T-cell (primary cell): Measurements from ENCODE around the gene IMMP2L. TPM values are rescaled to one million over a fixed set of nuclear protein-coding genes. Genes with fewer than 3 reads are reported as not detected.

Source experiments
- ATAC-seq, 4 experiments: fragments of 200-7000 bp in 3 of 4; fragments of 150-1000 bp in 1 of 4; cut with Tn5 transposase; replicated peaks in 1 of 4; 1 replicate in 3 of 4; 2 replicates in 1 of 4; pipeline ENCODE4 v1.10.0; 2021; ENCODE audit warnings: moderate library complexity in 3 of 4, mild to moderate bottlenecking in 2 of 4, moderate number of reproducible peaks in 1 of 4
- CTCF ChIA-PET, 2 donors: fragments of 300-600 bp; sonication (Branson Sonifier 250); formaldehyde crosslinking; loops; one replicate each; lab custom pipeline; 2022; ENCODE audit warnings: antibody characterized with exemption in 2 of 2; lab: Charles Lee
- POLR2A ChIA-PET, 2 donors: fragments of 300-600 bp; sonication (Branson Sonifier 250); formaldehyde crosslinking; loops; one replicate each; lab custom pipeline; 2022; ENCODE audit warnings: antibody characterized with exemption in 2 of 2; lab: Charles Lee
- DNase-seq, 35 experiments: peaks; one replicate each; pipeline versions ENCODE4 v3.0.0 to v3.0.0-alpha.2; 2013 to 2023
- H3K27ac ChIP-seq: one replicate; pipeline ENCODE4 v1.5.1; 2013; ENCODE audit warnings: low read length
- H3K27me3 ChIP-seq, 2 experiments: replicated peaks in 1 of 2; 1 replicate in 1 of 2; 2 replicates in 1 of 2; pipeline versions ENCODE4 v1.6.1 to v1.7.0; 2013; ENCODE audit warnings: low read length in 1 of 2, mixed read lengths in 1 of 2; ENCODE audit not compliant: control insufficient read depth in 2 of 2, insufficient read depth in 2 of 2; ENCODE audit errors: extremely low read depth in 1 of 2
- H3K36me3 ChIP-seq, 2 donors: 1 replicate in 1 of 2; 2 replicates in 1 of 2; pipeline versions ENCODE4 v1.6.1 to v1.7.0; 2013; ENCODE audit warnings: low read length in 1 of 2; ENCODE audit not compliant: control insufficient read depth in 2 of 2, insufficient read depth in 1 of 2; ENCODE audit errors: extremely low read depth in 1 of 2
- H3K4me1 ChIP-seq, 2 experiments: 1 replicate in 1 of 2; 2 replicates in 1 of 2; pipeline versions ENCODE4 v1.6.1 to v1.7.0; 2013; ENCODE audit warnings: low read length in 2 of 2, mixed read lengths in 1 of 2; ENCODE audit not compliant: insufficient read depth in 2 of 2, control insufficient read depth in 1 of 2; ENCODE audit errors: extremely low read depth in 1 of 2
- H3K4me3 ChIP-seq, 2 donors: 1 replicate in 1 of 2; 2 replicates in 1 of 2; pipeline versions ENCODE4 v1.5.1 to v1.7.0; 2013; ENCODE audit warnings: mild to moderate bottlenecking in 2 of 2, low read length in 1 of 2, moderate library complexity in 1 of 2; ENCODE audit not compliant: control insufficient read depth in 1 of 2; ENCODE audit errors: extremely low read depth in 1 of 2
- H3K9me3 ChIP-seq: 2 replicates; pipeline ENCODE4 v1.7.0; 2013
- H3K27ac Mint-ChIP-seq, 2 donors: one replicate each; pipeline ENCODE4 v1.8.0; 2020 to 2021; ENCODE audit warnings: mild to moderate bottlenecking in 2 of 2, mixed read lengths in 2 of 2
- H3K27me3 Mint-ChIP-seq, 2 donors: one replicate each; pipeline ENCODE4 v1.8.0; 2021 to 2022; ENCODE audit warnings: mixed read lengths in 2 of 2
- H3K36me3 Mint-ChIP-seq: one replicate; pipeline ENCODE4 v1.8.0; 2021; ENCODE audit warnings: mixed read lengths
- H3K4me1 Mint-ChIP-seq, 3 donors: one replicate each; pipeline ENCODE4 v1.8.0; 2020 to 2022; ENCODE audit warnings: mixed read lengths in 3 of 3, mild to moderate bottlenecking in 1 of 3
- H3K4me3 Mint-ChIP-seq, 3 donors: one replicate each; pipeline ENCODE4 v1.8.0; 2020 to 2022; ENCODE audit warnings: mild to moderate bottlenecking in 3 of 3, mixed read lengths in 3 of 3, moderate library complexity in 3 of 3
- H3K9me3 Mint-ChIP-seq, 3 donors: one replicate each; pipeline ENCODE4 v1.8.0; 2020 to 2022; ENCODE audit warnings: mixed read lengths in 3 of 3
- WGBS: methylation state at CpG from one replicate; pipeline ENCODE4 v1.1.5; 2013; ENCODE audit warnings: missing lambda C conversion rate; ENCODE audit not compliant: insufficient coverage; 5-methylcytosine and 5-hydroxymethylcytosine counted together
- total RNA-seq, 35 experiments: library from RNA in 6 of 35; stranded (reverse) in 6 of 35; fragments of 120-200 nt in 1 of 35; gene quantifications; one replicate each; pipeline versions ENCODE4 v1.2.1 to v1.2.4 and lab custom pipeline; 2013 to 2026

The IMMP2L gene
- total RNA-seq, 5 donors from 2014 or later (not counting 1 experiment from before 2014, with no cell fraction given), result 14.1 to 27.3 (median 21.7) TPM

DNA sequence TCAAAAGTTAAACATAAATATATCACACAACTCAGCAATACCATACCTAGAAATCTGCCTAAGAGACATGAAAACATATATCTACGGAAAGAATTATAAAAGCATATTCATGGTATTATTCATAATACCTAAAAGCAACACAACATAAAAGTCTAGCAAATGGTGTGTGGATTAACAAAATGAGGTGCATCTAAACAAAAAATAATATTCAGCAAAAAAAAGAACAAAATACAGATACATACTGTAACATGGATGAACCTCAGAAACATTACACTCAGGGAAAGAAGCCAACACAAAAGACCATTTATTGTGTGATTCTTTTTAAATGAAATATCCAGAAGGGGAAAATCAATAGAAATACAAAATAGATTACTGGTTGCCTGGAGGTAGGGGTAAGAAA lies 155.0 kb downstream of the IMMP2L start:
- Histone ChIP-seq H3K9me3 (no peaks in the 10 kb centered on the region), H3K27me3 (no peaks in the 10 kb centered on the region), H3K27ac (no peak overlapping the region), H3K36me3 (no peaks in the 10 kb centered on the region), H3K4me3 (no peak overlapping the region), H3K4me1 (no peaks in the 10 kb centered on the region)
- Mint-ChIP-seq H3K4me3 (no peak overlapping the region), H3K9me3 (peaks cover 2 to 9% (median 4%) of the 10 kb centered on the region in 3 donors), H3K27me3 (no peaks in the 10 kb centered on the region), H3K36me3 (peaks cover 8% of the 10 kb centered on the region), H3K27ac (no peak overlapping the region), H3K4me1 (peaks cover 4 to 11% (median 6%) of the 10 kb centered on the region in 3 donors)
- CTCF ChIA-PET, result no interaction called here
- ATAC-seq, result no peak
- no peak for DNase-seq
- no CpG with 5 or more reads among the region's 1 CpG for WGBS
- POLR2A ChIA-PET, result no interaction called here

DNA sequence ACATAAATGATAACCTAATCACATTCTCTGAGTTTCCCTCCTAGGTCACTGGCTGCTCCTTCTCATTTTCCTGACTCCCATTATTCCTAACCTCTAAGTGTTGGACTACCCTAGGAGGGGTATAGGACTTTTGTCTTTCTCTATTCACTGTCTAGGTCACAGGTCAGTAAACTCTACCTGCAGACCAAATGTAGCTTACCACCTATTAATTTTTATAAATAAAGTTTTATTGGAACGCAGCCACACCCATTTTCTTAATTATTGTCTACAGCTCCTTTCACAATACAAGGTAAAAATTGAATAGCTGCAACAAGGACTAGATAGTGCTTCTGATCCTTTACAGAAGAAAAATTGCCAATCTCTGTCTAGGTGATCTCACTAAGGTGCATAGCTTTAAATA lies 156.7 kb downstream of the IMMP2L start:
- CTCF ChIA-PET, result no interaction called here
- Histone ChIP-seq H3K9me3 (no peaks in the 10 kb centered on the region), H3K4me3 (no peak overlapping the region), H3K27ac (no peak overlapping the region), H3K36me3 (no peaks in the 10 kb centered on the region), H3K4me1 (no peaks in the 10 kb centered on the region), H3K27me3 (no peaks in the 10 kb centered on the region)
- POLR2A ChIA-PET, result no interaction called here
- Mint-ChIP-seq H3K4me1 (peaks cover 2 to 10% (median 4%) of the 10 kb centered on the region in 3 donors), H3K27me3 (no peaks in the 10 kb centered on the region), H3K9me3 (peaks cover 2 to 9% (median 4%) of the 10 kb centered on the region in 3 donors), H3K4me3 (no peak overlapping the region), H3K36me3 (peaks cover 8% of the 10 kb centered on the region), H3K27ac (no peak overlapping the region)
- WGBS, result no CpG with 5 or more reads among the region's 1 CpG
- DNase-seq (no peak), ATAC-seq (no peak)

DNA sequence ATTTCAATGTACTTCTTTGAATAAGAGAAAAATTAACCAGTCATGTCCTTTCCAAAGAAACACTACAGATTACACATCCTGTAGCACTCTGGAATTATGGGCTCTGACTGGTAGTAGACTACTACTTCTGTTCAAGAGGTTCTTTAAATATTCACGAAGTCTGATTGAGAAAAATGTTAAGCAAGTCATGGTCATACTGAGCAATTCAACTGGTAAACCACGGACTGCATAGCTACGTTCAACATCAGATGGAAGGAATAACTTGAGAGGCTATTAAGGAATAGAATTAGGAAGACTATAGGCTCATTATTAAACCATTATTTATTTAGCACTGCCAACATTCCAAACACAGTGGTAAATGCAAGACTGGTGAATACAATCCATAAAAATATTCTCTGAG lies 160.8 kb downstream of the IMMP2L start:
- Mint-ChIP-seq H3K27ac (no peak overlapping the region), H3K36me3 (peaks cover 15% of the 10 kb centered on the region), H3K27me3 (no peaks in the 10 kb centered on the region), H3K9me3 (peaks cover 6 to 14% (median 7%) of the 10 kb centered on the region in 3 donors), H3K4me1 (no peaks in the 10 kb centered on the region), H3K4me3 (no peak overlapping the region)
- Histone ChIP-seq H3K36me3 (no peaks in the 10 kb centered on the region), H3K27ac (no peak overlapping the region), H3K4me1 (no peaks in the 10 kb centered on the region), H3K4me3 (no peak overlapping the region), H3K27me3 (no peaks in the 10 kb centered on the region), H3K9me3 (no peaks in the 10 kb centered on the region)
- DNase-seq (no peak), ATAC-seq (no peak)
- WGBS, result 100% methylated on average over 1 of the region's 3 CpGs
- CTCF ChIA-PET, result no interaction called here
- POLR2A ChIA-PET, result no interaction called here

DNA sequence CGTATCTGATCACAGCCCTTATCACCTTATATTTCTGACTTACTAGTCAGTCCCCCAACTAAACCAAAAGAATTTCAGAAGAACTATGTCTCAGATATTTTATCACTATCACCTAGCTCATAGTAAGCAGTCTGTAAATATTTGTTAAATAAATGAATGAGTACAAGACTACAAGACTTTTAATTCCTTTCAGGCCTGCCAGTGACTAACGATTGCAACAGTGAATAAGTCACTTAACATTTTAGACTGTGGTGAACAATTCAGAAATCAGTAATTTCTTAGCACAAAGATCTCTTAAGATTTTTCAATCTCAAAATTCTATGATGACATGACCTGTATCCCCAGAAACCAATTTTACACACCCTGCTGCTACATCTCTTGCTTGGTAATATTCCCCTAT lies 162.2 kb downstream of the IMMP2L start:
- H3K4me3 ChIP-seq, result no peak overlapping the region
- H3K4me3 Mint-ChIP-seq, result no peak overlapping the region
- no CpG with 5 or more reads among the region's 2 CpGs for WGBS
- H3K36me3 ChIP-seq, result no peaks in the 10 kb centered on the region
- no peaks in the 10 kb centered on the region for H3K27me3 Mint-ChIP-seq
- H3K4me1 ChIP-seq, result no peaks in the 10 kb centered on the region
- POLR2A ChIA-PET, result no interaction called here
- no peaks in the 10 kb centered on the region for H3K27me3 ChIP-seq
- H3K9me3 ChIP-seq, result no peaks in the 10 kb centered on the region
- no peak overlapping the region for H3K27ac ChIP-seq
- no peaks in the 10 kb centered on the region for H3K4me1 Mint-ChIP-seq
- no peak for DNase-seq
- H3K9me3 Mint-ChIP-seq, result peaks cover 4 to 14% (median 7%) of the 10 kb centered on the region in 3 donors
- H3K27ac Mint-ChIP-seq, result no peak overlapping the region
- no peak for ATAC-seq
- H3K36me3 Mint-ChIP-seq, result peaks cover 23% of the 10 kb centered on the region
- CTCF ChIA-PET, result no interaction called here

DNA sequence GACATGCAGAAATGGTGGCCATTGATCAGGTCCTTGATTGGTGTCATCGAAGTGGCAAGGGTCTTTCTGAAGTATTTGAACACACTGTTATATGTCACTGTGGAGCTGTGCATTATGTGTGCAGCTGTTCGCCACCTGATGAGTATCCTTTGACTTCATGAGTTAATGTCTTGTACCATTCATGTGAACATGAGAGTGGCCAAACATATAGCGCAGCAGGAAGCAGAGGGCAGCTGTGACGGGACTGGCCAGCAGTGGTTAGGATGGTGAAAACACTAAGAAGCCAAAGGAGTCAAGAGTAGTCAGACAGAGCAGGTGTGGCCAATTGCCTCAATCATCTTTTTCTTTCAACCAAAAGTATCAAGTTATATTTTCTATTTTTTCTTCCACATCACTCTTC lies 167.4 kb downstream of the IMMP2L start:
- Mint-ChIP-seq H3K9me3 (peaks cover 0 to 15% (median 5%) of the 10 kb centered on the region in 3 donors), H3K27me3 (no peaks in the 10 kb centered on the region), H3K36me3 (peaks cover 41% of the 10 kb centered on the region), H3K4me3 (no peak overlapping the region), H3K27ac (no peak overlapping the region), H3K4me1 (no peaks in the 10 kb centered on the region)
- POLR2A ChIA-PET, result no interaction called here
- Histone ChIP-seq H3K4me1 (no peaks in the 10 kb centered on the region), H3K36me3 (no peaks in the 10 kb centered on the region), H3K27ac (no peak overlapping the region), H3K9me3 (no peaks in the 10 kb centered on the region), H3K4me3 (no peak overlapping the region), H3K27me3 (no peaks in the 10 kb centered on the region)
- no peak for ATAC-seq
- CTCF ChIA-PET, result no interaction called here
- DNase-seq, result no peak
- 87% methylated on average over 4 of the region's 4 CpGs for WGBS

DNA sequence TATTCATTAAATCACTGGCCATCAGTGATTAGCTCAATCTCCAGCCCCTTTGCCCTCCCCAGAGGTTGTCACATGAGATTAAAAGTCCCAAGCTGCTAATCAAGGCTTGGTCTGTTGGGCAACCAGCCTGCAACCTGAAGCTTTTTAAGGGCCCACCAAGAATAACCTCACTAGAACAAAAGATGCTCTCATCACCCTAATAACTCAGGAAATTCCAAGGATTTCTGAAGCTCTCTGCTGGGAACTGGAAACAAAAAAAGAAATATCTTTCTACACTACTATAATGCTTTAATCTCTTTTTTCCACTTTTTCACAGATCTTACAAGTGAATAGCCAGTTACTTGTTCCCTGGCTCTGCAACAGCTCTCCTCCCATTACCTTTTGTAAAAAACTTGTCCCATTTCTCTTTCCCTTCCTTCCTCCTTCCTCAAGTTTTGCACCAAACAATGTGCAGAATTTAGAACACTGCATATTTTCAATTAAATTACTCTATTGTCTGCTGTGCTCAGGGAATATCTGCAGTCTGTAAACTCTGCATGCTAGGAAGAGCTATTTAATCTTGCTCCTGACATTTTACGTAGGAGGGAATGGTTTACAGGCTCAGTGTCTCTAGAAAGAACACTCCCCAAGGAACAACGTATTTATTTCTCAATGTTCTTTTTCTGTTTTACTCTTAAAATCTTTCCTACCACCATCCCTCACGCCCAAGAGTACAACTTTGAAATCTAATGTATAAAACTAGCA lies 169.1 kb downstream of the IMMP2L start:
- no peak for DNase-seq
- Mint-ChIP-seq H3K27ac (no peak overlapping the region), H3K4me3 (no peak overlapping the region), H3K9me3 (peaks cover 4 to 15% (median 10%) of the 10 kb centered on the region in 3 donors), H3K36me3 (peaks cover 43% of the 10 kb centered on the region), H3K27me3 (no peaks in the 10 kb centered on the region), H3K4me1 (no peaks in the 10 kb centered on the region)
- H3K4me1 ChIP-seq, result no peaks in the 10 kb centered on the region
- ChIA-PET CTCF (no interaction called here), POLR2A (no interaction called here)
- H3K27ac ChIP-seq, result no peak overlapping the region
- H3K4me3 ChIP-seq, result no peak overlapping the region
- no CpG with 5 or more reads among the region's 3 CpGs for WGBS
- no peaks in the 10 kb centered on the region for H3K9me3 ChIP-seq
- ATAC-seq, result no peak
- H3K36me3 ChIP-seq, result no peaks in the 10 kb centered on the region
- H3K27me3 ChIP-seq, result no peaks in the 10 kb centered on the region
